Vagina (tissue), 2 donors: ENCODE measurements around the gene SORCS2. TPM values are rescaled to one million over a fixed set of nuclear protein-coding genes. Genes with fewer than 3 reads are reported as not detected.

Experiments
- DNase-seq, 2 donors: peaks; one replicate each; pipeline ENCODE4 v3.0.0-alpha.2; 2017; ENCODE audit errors: extremely low spot score in 2 of 2
- H3K27ac ChIP-seq: fragments of 200-600 bp; sonication (generic); one replicate; pipeline ENCODE4 v1.5.1; 2019
- H3K27me3 ChIP-seq: fragments of 200-600 bp; sonication (generic); one replicate; pipeline ENCODE4 v1.5.1; 2019
- H3K36me3 ChIP-seq, 2 donors: fragments of 200-600 bp; sonication (generic); one replicate each; pipeline ENCODE4 v1.5.1; 2017 to 2019
- H3K4me1 ChIP-seq: fragments of 200-600 bp; sonication (generic); one replicate; pipeline ENCODE4 v1.5.1; 2019
- H3K4me3 ChIP-seq, 2 donors: fragments of 200-600 bp; sonication (generic); 1 replicate in 1 of 2; 2 replicates in 1 of 2; pipeline ENCODE4 v1.5.1; 2016 to 2019
- H3K9me3 ChIP-seq: fragments of 200-600 bp; sonication (generic); one replicate; pipeline ENCODE4 v1.5.1; 2019
- CTCF ChIP-seq, 3 experiments: fragments of 450-650 bp in 2 of 3; fragments of 200-600 bp in 1 of 3; sonication (generic) in 1 of 3; IDR thresholded peaks; one replicate each; pipeline ENCODE4 v1.5.1; 2017 to 2019; ENCODE audit warnings: antibody characterized with exemption in 3 of 3, mild to moderate bottlenecking in 2 of 3, moderate library complexity in 2 of 3
- POLR2A ChIP-seq, 2 donors: fragments of 450-650 bp; IDR thresholded peaks; one replicate each; pipeline ENCODE4 v1.6.1; 2017; ENCODE audit warnings: antibody characterized with exemption in 2 of 2, mild to moderate bottlenecking in 2 of 2, moderate library complexity in 2 of 2
- POLR2AphosphoS5 ChIP-seq, 2 donors: sonication (generic); formaldehyde crosslinking; IDR thresholded peaks; one replicate each; pipeline ENCODE4 v1.9.0; 2017; ENCODE audit warnings: antibody characterized with exemption in 2 of 2, mild to moderate bottlenecking in 2 of 2, low read depth in 1 of 2; ENCODE audit not compliant: insufficient read depth in 1 of 2
- intact Hi-C: fragments of 100-400 bp; cut with DNase I; formaldehyde crosslinking; loops from one replicate; pipeline ENCODE4 v1.15.1; 2023
- total RNA-seq: library from RNA; depleted of rRNA; stranded (reverse); fragments of >200 nt; gene quantifications from one replicate; pipeline ENCODE4 v1.2.3, GENCODE V29; 2016

Gene SORCS2
- total RNA-seq, 1 donor from 2014 or later: 5.4 TPM

GRCh38 chr4:7333024-7333780 is 140.9 kb downstream of the SORCS2 start:
- no peak for DNase-seq
- H3K4me3 ChIP-seq: no peak overlapping the region

GRCh38 chr4:7333801-7334421 is 141.6 kb downstream of the SORCS2 start:
- H3K9me3 ChIP-seq: no peaks in the 10 kb centered on the region
- H3K27ac ChIP-seq: no peak overlapping the region
- H3K27me3 ChIP-seq: no peaks in the 10 kb centered on the region
- DNase-seq: no peak
- peaks cover 34% of the 10 kb centered on the region for H3K4me1 ChIP-seq
- no peaks in the 10 kb centered on the region for H3K36me3 ChIP-seq
- intact Hi-C loops: no loop called here
- H3K4me3 ChIP-seq: no peak overlapping the region
- no peak for TF ChIP-seq POLR2AphosphoS5 (IDR thresholded peaks at IDR 0.05; ENCODE audit: insufficient read depth in 1 of 2, low read depth in 1 of 2)

More at GRCh38 chr4:7333024-7333780, 140.9 kb downstream of the SORCS2 start:
- TF ChIP-seq CTCF (IDR thresholded peaks at IDR 0.05) (no peak), POLR2A (IDR thresholded peaks at IDR 0.05) (no peak), POLR2AphosphoS5 (IDR thresholded peaks at IDR 0.05; ENCODE audit: insufficient read depth in 1 of 2, low read depth in 1 of 2) (no peak)
- Histone ChIP-seq H3K27ac (no peak overlapping the region), H3K27me3 (no peaks in the 10 kb centered on the region), H3K36me3 (no peaks in the 10 kb centered on the region), H3K4me1 (peaks cover 41% of the 10 kb centered on the region), H3K9me3 (no peaks in the 10 kb centered on the region)
- intact Hi-C loops: no loop called here

- Histone ChIP-seq H3K27me3 (no peaks in the 10 kb centered on the region), H3K36me3 (no peaks in the 10 kb centered on the region), H3K27ac (peak overlapping the region; percentile 27), H3K4me3 (no peak overlapping the region), H3K4me1 (peaks cover 28% of the 10 kb centered on the region), H3K9me3 (no peaks in the 10 kb centered on the region)
- intact Hi-C loops: no loop called here
- no peak for DNase-seq
- TF ChIP-seq POLR2AphosphoS5 (IDR thresholded peaks at IDR 0.05; ENCODE audit: insufficient read depth in 1 of 2, low read depth in 1 of 2): no peak
- no peak for TF ChIP-seq CTCF (IDR thresholded peaks at IDR 0.05)
- no peak for TF ChIP-seq POLR2A (IDR thresholded peaks at IDR 0.05)
Observed at GRCh38 chr4:7334521-7335275, 142.4 kb downstream of the SORCS2 start.

GRCh38 chr4:7335344-7336066 is 143.2 kb downstream of the SORCS2 start:
- Histone ChIP-seq H3K27me3 (no peaks in the 10 kb centered on the region), H3K36me3 (no peaks in the 10 kb centered on the region), H3K4me1 (peaks cover 28% of the 10 kb centered on the region), H3K4me3 (no peak overlapping the region), H3K9me3 (no peaks in the 10 kb centered on the region), H3K27ac (peak overlapping the region; percentile 27)
- intact Hi-C loops: no loop called here
- peak; percentile 15 to 48 (median 44) for TF ChIP-seq CTCF (IDR thresholded peaks at IDR 0.05)
- no peak for TF ChIP-seq POLR2AphosphoS5 (IDR thresholded peaks at IDR 0.05; ENCODE audit: insufficient read depth in 1 of 2, low read depth in 1 of 2)
- no peak for TF ChIP-seq POLR2A (IDR thresholded peaks at IDR 0.05)
- DNase-seq: no peak

GRCh38 chr4:7336067-7336569 is 143.8 kb downstream of the SORCS2 start:
- Histone ChIP-seq H3K9me3 (no peaks in the 10 kb centered on the region), H3K4me1 (peaks cover 28% of the 10 kb centered on the region), H3K27ac (no peak overlapping the region), H3K4me3 (no peak overlapping the region), H3K36me3 (no peaks in the 10 kb centered on the region), H3K27me3 (no peaks in the 10 kb centered on the region)
- intact Hi-C loops: no loop called here
- TF ChIP-seq POLR2A (IDR thresholded peaks at IDR 0.05) (no peak), POLR2AphosphoS5 (IDR thresholded peaks at IDR 0.05; ENCODE audit: insufficient read depth in 1 of 2, low read depth in 1 of 2) (no peak), CTCF (IDR thresholded peaks at IDR 0.05) (no peak)
- DNase-seq: no peak
